Measurements from ENCODE around the gene CHAD.

DNA sequence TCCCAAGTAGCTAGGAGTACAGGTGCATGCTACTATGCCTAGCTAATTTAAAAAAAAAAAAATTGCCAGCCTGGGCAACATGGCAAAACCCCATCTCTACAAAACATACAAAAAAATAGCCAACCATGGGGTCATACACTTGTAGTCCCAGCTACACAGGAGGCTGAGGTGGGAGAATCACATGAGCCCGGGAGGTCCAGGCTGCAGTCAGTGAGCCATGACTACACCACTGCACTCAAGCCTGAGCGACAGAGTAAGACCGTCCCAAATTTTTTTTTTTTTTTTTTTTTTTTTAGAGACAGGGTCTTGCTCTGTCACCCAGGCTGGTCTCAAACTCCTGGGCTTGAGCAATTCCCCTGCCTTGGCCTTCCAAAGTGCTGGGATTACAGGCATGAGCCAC lies 14.8 kb downstream of the CHAD start:
- TF ChIP-seq, protein P1, sequence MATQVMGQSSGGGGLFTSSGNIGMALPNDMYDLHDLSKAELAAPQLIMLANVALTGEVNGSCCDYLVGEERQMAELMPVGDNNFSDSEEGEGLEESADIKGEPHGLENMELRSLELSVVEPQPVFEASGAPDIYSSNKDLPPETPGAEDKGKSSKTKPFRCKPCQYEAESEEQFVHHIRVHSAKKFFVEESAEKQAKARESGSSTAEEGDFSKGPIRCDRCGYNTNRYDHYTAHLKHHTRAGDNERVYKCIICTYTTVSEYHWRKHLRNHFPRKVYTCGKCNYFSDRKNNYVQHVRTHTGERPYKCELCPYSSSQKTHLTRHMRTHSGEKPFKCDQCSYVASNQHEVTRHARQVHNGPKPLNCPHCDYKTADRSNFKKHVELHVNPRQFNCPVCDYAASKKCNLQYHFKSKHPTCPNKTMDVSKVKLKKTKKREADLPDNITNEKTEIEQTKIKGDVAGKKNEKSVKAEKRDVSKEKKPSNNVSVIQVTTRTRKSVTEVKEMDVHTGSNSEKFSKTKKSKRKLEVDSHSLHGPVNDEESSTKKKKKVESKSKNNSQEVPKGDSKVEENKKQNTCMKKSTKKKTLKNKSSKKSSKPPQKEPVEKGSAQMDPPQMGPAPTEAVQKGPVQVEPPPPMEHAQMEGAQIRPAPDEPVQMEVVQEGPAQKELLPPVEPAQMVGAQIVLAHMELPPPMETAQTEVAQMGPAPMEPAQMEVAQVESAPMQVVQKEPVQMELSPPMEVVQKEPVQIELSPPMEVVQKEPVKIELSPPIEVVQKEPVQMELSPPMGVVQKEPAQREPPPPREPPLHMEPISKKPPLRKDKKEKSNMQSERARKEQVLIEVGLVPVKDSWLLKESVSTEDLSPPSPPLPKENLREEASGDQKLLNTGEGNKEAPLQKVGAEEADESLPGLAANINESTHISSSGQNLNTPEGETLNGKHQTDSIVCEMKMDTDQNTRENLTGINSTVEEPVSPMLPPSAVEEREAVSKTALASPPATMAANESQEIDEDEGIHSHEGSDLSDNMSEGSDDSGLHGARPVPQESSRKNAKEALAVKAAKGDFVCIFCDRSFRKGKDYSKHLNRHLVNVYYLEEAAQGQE (IDR thresholded peaks at IDR 0.05; ENCODE audit: insufficient read depth in 1 of 2, low read depth in 2 of 2, low read length in 1 of 2) = no peak
- TF ChIP-seq, protein P2, sequence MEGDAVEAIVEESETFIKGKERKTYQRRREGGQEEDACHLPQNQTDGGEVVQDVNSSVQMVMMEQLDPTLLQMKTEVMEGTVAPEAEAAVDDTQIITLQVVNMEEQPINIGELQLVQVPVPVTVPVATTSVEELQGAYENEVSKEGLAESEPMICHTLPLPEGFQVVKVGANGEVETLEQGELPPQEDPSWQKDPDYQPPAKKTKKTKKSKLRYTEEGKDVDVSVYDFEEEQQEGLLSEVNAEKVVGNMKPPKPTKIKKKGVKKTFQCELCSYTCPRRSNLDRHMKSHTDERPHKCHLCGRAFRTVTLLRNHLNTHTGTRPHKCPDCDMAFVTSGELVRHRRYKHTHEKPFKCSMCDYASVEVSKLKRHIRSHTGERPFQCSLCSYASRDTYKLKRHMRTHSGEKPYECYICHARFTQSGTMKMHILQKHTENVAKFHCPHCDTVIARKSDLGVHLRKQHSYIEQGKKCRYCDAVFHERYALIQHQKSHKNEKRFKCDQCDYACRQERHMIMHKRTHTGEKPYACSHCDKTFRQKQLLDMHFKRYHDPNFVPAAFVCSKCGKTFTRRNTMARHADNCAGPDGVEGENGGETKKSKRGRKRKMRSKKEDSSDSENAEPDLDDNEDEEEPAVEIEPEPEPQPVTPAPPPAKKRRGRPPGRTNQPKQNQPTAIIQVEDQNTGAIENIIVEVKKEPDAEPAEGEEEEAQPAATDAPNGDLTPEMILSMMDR (IDR thresholded peaks at IDR 0.05) = no peak
- no peak for TF ChIP-seq TCF7L2 (IDR thresholded peaks at IDR 0.05; ENCODE audit: low read depth, low read length)

Measured in Panc1 (cell line).